H1 (cell line): ENCODE results near the gene IWS1. TPM values are rescaled to one million over a fixed set of nuclear protein-coding genes. Genes with fewer than 3 reads are reported as not detected.

ENCODE experiments used
- POLR2AphosphoS5 ChIP-seq: IDR thresholded peaks from 2 replicates; pipeline ENCODE4 v1.6.1; 2011; ENCODE audit warnings: low read depth, low read length
- TAF7 ChIP-seq: optimal IDR thresholded peaks from 2 replicates; pipeline ENCODE3; 2011; ENCODE audit warnings: low read depth, mild to moderate bottlenecking, inconsistent platforms, low read length, moderate library complexity, borderline replicate concordance
- TBP ChIP-seq: IDR thresholded peaks from 2 replicates; pipeline ENCODE4 v1.6.1; 2011; ENCODE audit warnings: low read depth, low read length, improper control_type of control experiment
- polyA plus RNA-seq, 7 experiments: library from polyadenylated mRNA; depleted of rRNA in 3 of 7; stranded (reverse) in 5 of 7; unstranded in 2 of 7; fragments of >200 nt in 5 of 7; fragments of 200-250 nt in 2 of 7; gene quantifications; 1 replicate in 5 of 7; 2 replicates in 1 of 7; 4 replicates in 1 of 7; pipeline versions ENCODE4 v1.2.1 to v1.2.3, GENCODE V29; 2011 to 2013; ENCODE audit warnings: missing spikeins in 2 of 7, mixed read lengths in 2 of 7
- total RNA-seq: library from RNA; stranded (reverse); fragmentation: NEBNext Ultra II Directional; extraction: Animal tissue kit (Norgen Biotek cat#: 25700); gene quantifications from 2 replicates; pipeline ENCODE4 v1.2.1, GENCODE V29; 2021

IWS1 gene
- total and polyA plus RNA-seq, 2 of the 8 experiments (the other 6 are each of a cell fraction or from before 2014, with no cell fraction given): 18.4 to 64.8 TPM

DNA sequence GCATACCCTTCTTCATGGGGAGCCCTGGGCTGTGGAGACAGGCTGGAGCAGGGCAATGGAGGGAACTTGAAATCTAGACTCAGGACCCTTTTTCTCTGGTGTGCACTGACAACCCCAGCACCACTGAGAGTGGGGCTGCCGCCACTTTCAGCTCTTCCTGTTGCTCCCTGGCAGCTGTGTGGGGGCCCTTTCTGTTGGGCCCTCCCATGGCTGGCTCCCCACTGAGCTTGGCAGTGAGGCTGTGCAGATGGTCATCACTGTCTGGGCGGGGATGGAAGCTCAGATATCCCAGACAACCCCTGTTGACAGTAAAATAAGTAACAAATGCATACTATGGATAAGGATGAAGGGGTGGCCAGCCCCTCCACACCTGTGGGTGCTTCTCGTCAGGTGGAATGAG lies 15.9 kb upstream of the IWS1 start (continued):
- no peak for TF ChIP-seq POLR2AphosphoS5
- TF ChIP-seq TAF7: no peak
- TF ChIP-seq TBP: no peak
